HUES48 (cell line): ENCODE results near the gene LRRC34.

Source experiments
- H3K27ac ChIP-seq: one replicate; pipeline ENCODE4 v1.7.0; 2013; ENCODE audit warnings: low read depth, low read length, inconsistent platforms
- H3K27me3 ChIP-seq: 2 replicates; pipeline ENCODE4 v1.6.1; 2013; ENCODE audit warnings: mild to moderate bottlenecking, low read length; ENCODE audit not compliant: control insufficient read depth, insufficient read depth
- H3K36me3 ChIP-seq: 2 replicates; pipeline ENCODE4 v1.6.1; 2013; ENCODE audit warnings: low read length; ENCODE audit not compliant: control insufficient read depth, insufficient read depth
- H3K4me1 ChIP-seq: 2 replicates; pipeline ENCODE4 v1.6.1; 2013; ENCODE audit warnings: mild to moderate bottlenecking, low read length; ENCODE audit not compliant: control insufficient read depth, insufficient read depth
- H3K4me3 ChIP-seq: 2 replicates; pipeline ENCODE4 v1.5.1; 2013; ENCODE audit warnings: mild to moderate bottlenecking, low read depth, low read length
- H3K9ac ChIP-seq: 2 replicates; pipeline ENCODE4 v1.6.1; 2013; ENCODE audit warnings: mild to moderate bottlenecking, low read depth, low read length, moderate library complexity
- H3K9me3 ChIP-seq: 2 replicates; pipeline ENCODE4 v1.6.1; 2013; ENCODE audit warnings: low read length; ENCODE audit not compliant: control insufficient read depth, insufficient read depth

Gene LRRC34, protein sequence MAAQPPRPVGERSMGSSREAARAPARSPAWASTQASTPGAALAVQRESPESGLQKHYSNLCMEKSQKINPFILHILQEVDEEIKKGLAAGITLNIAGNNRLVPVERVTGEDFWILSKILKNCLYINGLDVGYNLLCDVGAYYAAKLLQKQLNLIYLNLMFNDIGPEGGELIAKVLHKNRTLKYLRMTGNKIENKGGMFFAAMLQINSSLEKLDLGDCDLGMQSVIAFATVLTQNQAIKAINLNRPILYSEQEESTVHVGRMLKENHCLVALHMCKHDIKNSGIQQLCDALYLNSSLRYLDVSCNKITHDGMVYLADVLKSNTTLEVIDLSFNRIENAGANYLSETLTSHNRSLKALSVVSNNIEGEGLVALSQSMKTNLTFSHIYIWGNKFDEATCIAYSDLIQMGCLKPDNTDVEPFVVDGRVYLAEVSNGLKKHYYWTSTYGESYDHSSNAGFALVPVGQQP

GRCh38 chr3:169812332-169813235 is at the start of gene LRRC34, which contains the start of gene LRRIQ4:
TSS of gene LRRC34 (minus strand) at chr3:169812904. CDS start at chr3:169812548, 356 bp downstream.
TSS of gene LRRIQ4 (plus strand) at chr3:169812870. CDS start at chr3:169821922, 9,052 bp downstream.
- Histone ChIP-seq H3K27ac (peak within 1 kb of the TSS; percentile 46), H3K9ac (peak within 1 kb of the TSS; percentile 56; the same call in 1 of the 2 replicates), H3K4me3 (peak within 1 kb of the TSS; percentile 70), H3K27me3 (peaks cover 14% of the 10 kb centered on the region), H3K36me3 (no peaks in the 10 kb centered on the region), H3K9me3 (peaks cover 4% of the 10 kb centered on the region; the same call in 1 of the 2 replicates), H3K4me1 (peaks cover 13% of the 10 kb centered on the region)

GRCh38 chr3:169861871-169862270 is 49.2 kb upstream of the LRRC34 start:
- H3K9me3 ChIP-seq: no peaks in the 10 kb centered on the region
- no peaks in the 10 kb centered on the region for H3K27me3 ChIP-seq
- H3K4me3 ChIP-seq: no peak overlapping the region
- H3K27ac ChIP-seq: peak overlapping the region; percentile 5
- peaks cover 5% of the 10 kb centered on the region; the same call in 1 of the 2 replicates for H3K4me1 ChIP-seq
- no peak overlapping the region for H3K9ac ChIP-seq
- H3K36me3 ChIP-seq: no peaks in the 10 kb centered on the region

DNA sequence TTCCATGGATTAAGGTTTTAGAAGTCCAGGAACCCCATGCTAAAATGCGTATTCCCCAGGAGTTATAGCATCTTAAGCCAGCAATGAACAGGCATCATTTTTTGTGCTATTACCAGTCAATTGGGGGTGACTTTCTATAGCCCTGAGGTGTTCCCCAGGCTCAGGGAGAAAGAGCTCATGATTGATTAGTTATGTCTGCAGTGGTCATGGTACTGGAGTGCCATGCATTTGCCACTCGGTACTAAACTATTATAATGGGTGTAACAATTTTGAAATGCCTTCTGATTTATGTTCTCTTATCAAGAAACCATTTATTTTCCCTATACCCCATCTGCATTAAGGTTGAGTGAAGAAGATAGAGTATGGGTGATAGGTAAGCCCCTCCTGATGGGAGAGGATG is 45.1 kb upstream of the LRRC34 start:
- Histone ChIP-seq H3K27ac (no peak overlapping the region), H3K27me3 (no peaks in the 10 kb centered on the region), H3K9me3 (no peaks in the 10 kb centered on the region), H3K36me3 (no peaks in the 10 kb centered on the region), H3K4me3 (no peak overlapping the region), H3K4me1 (peaks cover 5% of the 10 kb centered on the region), H3K9ac (no peak overlapping the region)

- Histone ChIP-seq H3K9ac (no peak overlapping the region), H3K4me1 (no peaks in the 10 kb centered on the region; the same call in 1 of the 2 replicates), H3K9me3 (no peaks in the 10 kb centered on the region), H3K27me3 (no peaks in the 10 kb centered on the region), H3K27ac (no peak overlapping the region), H3K4me3 (no peak overlapping the region), H3K36me3 (no peaks in the 10 kb centered on the region)
Measured at GRCh38 chr3:169855514-169855913, 42.8 kb upstream of the LRRC34 start.

DNA sequence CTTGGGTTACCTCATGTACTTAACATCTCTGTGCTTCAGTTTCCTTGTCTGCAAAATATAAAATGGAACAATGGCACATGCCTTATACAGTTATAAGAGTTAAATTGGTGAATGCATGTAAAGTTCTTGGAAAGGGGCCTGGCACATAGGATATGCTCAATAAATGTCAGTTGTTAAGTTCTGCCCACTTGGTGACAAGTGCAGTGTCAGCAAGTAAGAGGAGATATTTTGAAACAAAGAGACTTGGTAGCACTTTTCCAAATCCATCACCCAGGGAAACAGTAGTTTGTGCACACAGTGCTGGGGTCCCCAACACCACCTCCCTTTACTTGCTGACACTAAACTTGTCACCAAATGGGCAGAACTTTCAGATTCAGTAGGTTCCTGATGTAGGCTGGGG is 37.9 kb upstream of the LRRC34 start:
- no peaks in the 10 kb centered on the region for H3K27me3 ChIP-seq
- H3K4me1 ChIP-seq: no peaks in the 10 kb centered on the region; the same call in 1 of the 2 replicates
- no peaks in the 10 kb centered on the region for H3K36me3 ChIP-seq
- H3K27ac ChIP-seq: no peak overlapping the region
- no peak overlapping the region for H3K4me3 ChIP-seq
- H3K9me3 ChIP-seq: no peaks in the 10 kb centered on the region
- no peak overlapping the region for H3K9ac ChIP-seq

- Histone ChIP-seq H3K27me3 (no peaks in the 10 kb centered on the region), H3K4me1 (no peaks in the 10 kb centered on the region), H3K9me3 (no peaks in the 10 kb centered on the region), H3K4me3 (no peak overlapping the region), H3K27ac (no peak overlapping the region), H3K36me3 (no peaks in the 10 kb centered on the region), H3K9ac (no peak overlapping the region)
Measured at GRCh38 chr3:169848741-169849140, 36.0 kb upstream of the LRRC34 start.

- Histone ChIP-seq H3K27me3 (no peaks in the 10 kb centered on the region), H3K36me3 (no peaks in the 10 kb centered on the region), H3K9me3 (no peaks in the 10 kb centered on the region), H3K4me3 (no peak overlapping the region), H3K27ac (no peak overlapping the region), H3K4me1 (no peaks in the 10 kb centered on the region), H3K9ac (no peak overlapping the region)
Measured at GRCh38 chr3:169847896-169848295, 35.2 kb upstream of the LRRC34 start.

DNA sequence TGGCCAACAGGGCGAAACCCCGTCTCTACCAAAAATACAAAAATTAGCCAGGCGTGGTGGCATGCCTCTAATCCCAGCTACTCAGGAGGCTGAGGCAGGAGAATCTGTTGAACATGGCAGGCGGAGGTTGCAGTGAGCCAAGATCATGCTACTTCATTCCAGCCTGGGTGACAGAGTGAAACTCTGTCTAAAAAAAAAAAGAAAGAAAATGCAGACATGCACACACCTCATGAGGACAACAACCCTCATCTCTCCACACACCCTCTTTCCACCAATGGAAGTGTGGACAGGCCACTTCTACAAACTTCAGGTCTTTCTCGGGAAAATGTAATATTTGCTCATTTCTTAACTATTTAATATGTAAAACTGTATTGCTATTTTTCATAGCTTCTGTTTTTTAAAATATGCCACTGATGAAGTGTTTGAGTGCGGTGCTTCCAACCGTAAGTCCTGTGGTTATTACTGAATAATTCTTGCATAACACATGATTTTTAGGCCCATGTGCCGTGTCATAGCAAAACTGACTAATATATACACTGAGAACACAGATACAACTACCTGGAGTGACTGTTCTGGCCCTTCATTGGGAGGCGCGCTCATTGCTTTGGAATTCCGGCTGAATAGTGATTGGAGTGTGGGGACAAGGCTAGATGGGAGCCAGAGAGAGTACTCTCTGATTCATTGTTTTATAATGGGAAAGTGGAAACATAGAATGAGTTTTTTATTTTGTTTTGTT is 33.9 kb upstream of the LRRC34 start:
- Histone ChIP-seq H3K9ac (no peak overlapping the region), H3K4me1 (no peaks in the 10 kb centered on the region), H3K9me3 (no peaks in the 10 kb centered on the region), H3K27ac (no peak overlapping the region), H3K27me3 (no peaks in the 10 kb centered on the region), H3K36me3 (no peaks in the 10 kb centered on the region), H3K4me3 (no peak overlapping the region)

GRCh38 chr3:169842960-169843359 is 30.3 kb upstream of the LRRC34 start:
- H3K27me3 ChIP-seq: no peaks in the 10 kb centered on the region

DNA sequence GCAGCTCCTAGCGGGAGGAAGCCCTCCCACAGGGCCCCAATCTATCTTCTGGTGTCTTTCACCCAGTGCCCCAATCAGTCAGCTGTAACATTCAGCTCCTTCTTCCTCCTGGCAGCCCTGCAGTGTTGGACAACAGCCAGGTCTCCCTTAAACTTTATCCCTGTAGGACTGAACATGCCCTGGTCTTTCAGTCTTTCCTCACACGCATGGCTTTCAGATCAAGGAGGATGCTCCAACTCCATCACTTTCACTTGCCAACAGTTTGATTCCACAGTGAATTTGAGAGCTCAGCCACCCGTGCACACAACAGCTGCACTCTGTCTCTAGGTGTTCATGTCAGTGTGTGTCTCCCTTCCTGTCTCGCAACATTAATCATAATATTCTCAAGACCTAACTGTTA is 28.5 kb upstream of the LRRC34 start:
- Histone ChIP-seq H3K27ac (no peak overlapping the region), H3K9me3 (no peaks in the 10 kb centered on the region), H3K4me3 (no peak overlapping the region), H3K4me1 (no peaks in the 10 kb centered on the region), H3K27me3 (no peaks in the 10 kb centered on the region), H3K9ac (no peak overlapping the region), H3K36me3 (no peaks in the 10 kb centered on the region)

More at GRCh38 chr3:169842960-169843359, 30.3 kb upstream of the LRRC34 start:
- H3K4me3 ChIP-seq: no peak overlapping the region
- H3K4me1 ChIP-seq: no peaks in the 10 kb centered on the region
- no peaks in the 10 kb centered on the region for H3K36me3 ChIP-seq
- no peak overlapping the region for H3K9ac ChIP-seq
- no peaks in the 10 kb centered on the region for H3K9me3 ChIP-seq
- H3K27ac ChIP-seq: no peak overlapping the region
